Activated T-cell treated with anti-CD3 and anti-CD28 coated beads for 4 hours (primary cell): ENCODE data around the gene PCDHGB5.
"Not testable (repeated sequence)": the region's sequence is repeated elsewhere in the genome, so short reads cannot be mapped to it uniquely, and the experiment has no call there.

Experiments
- DNase-seq: peaks from one replicate; pipeline ENCODE4 v3.0.0-alpha.2; 2020

PCDHGB5 gene

GRCh38 chr5:141397756-141398551, at the start of gene PCDHGB5:
Gene PCDHGB5, plus strand, starts transcription at chr5:141397947. Its CDS starts 181 bp downstream, at chr5:141398128.
- not testable (repeated sequence) for DNase-seq

GRCh38 chr5:141349917-141350619, 47.7 kb upstream of the PCDHGB5 start, which contains the start of gene PCDHGB1:
Gene PCDHGB1, plus strand, starts transcription at chr5:141350099. Its CDS starts 162 bp downstream, at chr5:141350261.
- no peak for DNase-seq

GRCh38 chr5:141351591-141351990, 46.2 kb upstream of the PCDHGB5 start:
- no peak for DNase-seq

- no peak for DNase-seq
Measured at GRCh38 chr5:141354900-141355469, 42.8 kb upstream of the PCDHGB5 start, which contains the start of gene PCDHGA4. Gene PCDHGA4, plus strand, starts transcription at chr5:141355021. Its CDS starts 87 bp downstream, at chr5:141355108.

GRCh38 chr5:141355641-141356040, 42.1 kb upstream of the PCDHGB5 start:
- no peak for DNase-seq

- no peak for DNase-seq
Measured at GRCh38 chr5:141356133-141356532, 41.6 kb upstream of the PCDHGB5 start.

- no peak for DNase-seq
Measured at GRCh38 chr5:141356950-141357349, 40.8 kb upstream of the PCDHGB5 start.

GRCh38 chr5:141359790-141360426, 37.8 kb upstream of the PCDHGB5 start, which contains the start of gene PCDHGB2:
Gene PCDHGB2, plus strand, starts transcription at chr5:141359994. Its CDS starts 142 bp downstream, at chr5:141360136.
- DNase-seq: no peak

- DNase-seq: no peak
Measured at GRCh38 chr5:141360685-141361084, 37.1 kb upstream of the PCDHGB5 start.

GRCh38 chr5:141362719-141363118, 35.0 kb upstream of the PCDHGB5 start:
- DNase-seq: no peak

- DNase-seq: no peak
Measured at GRCh38 chr5:141363952-141364660, 33.6 kb upstream of the PCDHGB5 start, which contains the start of gene PCDHGA5. Gene PCDHGA5, plus strand, starts transcription at chr5:141364162. Its CDS starts 169 bp downstream, at chr5:141364331.

- DNase-seq: no peak
Measured at GRCh38 chr5:141366016-141366896, 31.5 kb upstream of the PCDHGB5 start.

- no peak for DNase-seq
Measured at GRCh38 chr5:141369994-141370848, 27.5 kb upstream of the PCDHGB5 start, which contains the start of gene PCDHGB3. Gene PCDHGB3, plus strand, starts transcription at chr5:141370242. Its CDS starts 153 bp downstream, at chr5:141370395.

GRCh38 chr5:141371572-141372475, 25.9 kb upstream of the PCDHGB5 start:
- no peak for DNase-seq

- no peak for DNase-seq
Measured at GRCh38 chr5:141373673-141374317, 24.0 kb upstream of the PCDHGB5 start, which contains the start of gene PCDHGA6. Gene PCDHGA6, plus strand, starts transcription at chr5:141373891. Its CDS starts 193 bp downstream, at chr5:141374084.

- no peak for DNase-seq
Measured at GRCh38 chr5:141374627-141375026, 23.1 kb upstream of the PCDHGB5 start.

- DNase-seq: not testable (repeated sequence)
Measured at GRCh38 chr5:141375444-141376155, 22.1 kb upstream of the PCDHGB5 start.
